Measurements from ENCODE around the gene BYSL.

- TF ChIP-seq CTCF (IDR thresholded peaks at IDR 0.05; ENCODE audit: poor library complexity, severe bottlenecking) (no peak), POLR2AphosphoS5 (IDR thresholded peaks at IDR 0.05) (no peak), EP300 (conservative IDR thresholded peaks at IDR 0.05; ENCODE audit: poor library complexity, severe bottlenecking) (no peak), EZH2 (IDR thresholded peaks at IDR 0.05; ENCODE audit: borderline replicate concordance, insufficient read depth, low read length, poor library complexity, severe bottlenecking) (no peak), RAD21 (conservative IDR thresholded peaks at IDR 0.05) (no peak), REST (IDR thresholded peaks at IDR 0.05; ENCODE audit: borderline replicate concordance) (no peak), TAF1 (IDR thresholded peaks at IDR 0.05; ENCODE audit: low read depth) (no peak)
These were observed 13.2 kb downstream of the BYSL start for GRCh38 chr6:41934278-41935192.
